A549 (cell line): Measurements from ENCODE around the gene ELP2.

ENCODE experiments used
- CEBPB ChIP-seq, 2 experiments: fragments of >200 bp in 1 of 2; sonication (Bioruptor Twin) in 1 of 2; formaldehyde crosslinking in 1 of 2; IDR thresholded peaks; 2 replicates each; pipeline ENCODE4 v1.6.1; 2012 to 2016
- FOSL2 ChIP-seq, 2 experiments: fragments of 450-650 bp in 1 of 2; fragments of >200 bp in 1 of 2; sonication (Bioruptor Twin) in 1 of 2; formaldehyde crosslinking; IDR thresholded peaks; 2 replicates each; pipeline versions ENCODE4 v1.5.0 to v1.6.1; 2016 to 2020; ENCODE audit warnings: mild to moderate bottlenecking in 1 of 2, moderate library complexity in 1 of 2
- HDAC2 ChIP-seq: fragments of 200-600 bp; sonication (generic); IDR thresholded peaks from 2 replicates; pipeline ENCODE4 v1.6.1; 2016
- MYC ChIP-seq: IDR thresholded peaks from 2 replicates; pipeline ENCODE4 v1.6.1; 2012; ENCODE audit warnings: mild to moderate bottlenecking, inconsistent platforms, low read length, improper control_type of control experiment, borderline replicate concordance
- POLR2A ChIP-seq: IDR thresholded peaks from 2 replicates; pipeline ENCODE4 v1.6.1; 2012; ENCODE audit warnings: mild to moderate bottlenecking, low read length
- RAD21 ChIP-seq, 2 experiments: fragments of >200 bp in 1 of 2; sonication (Bioruptor Twin) in 1 of 2; formaldehyde crosslinking in 1 of 2; IDR thresholded peaks in 1 of 2; conservative IDR thresholded peaks in 1 of 2; 2 replicates in 1 of 2; 3 replicates in 1 of 2; pipeline ENCODE4 v1.6.1; 2012 to 2018; ENCODE audit warnings: inconsistent platforms in 1 of 2
- SMC3 ChIP-seq: fragments of >200 bp; sonication (Bioruptor Twin); formaldehyde crosslinking; IDR thresholded peaks from 3 replicates; pipeline ENCODE4 v1.6.1; 2018; ENCODE audit warnings: inconsistent platforms
- TF ChIP-seq, protein P1 (sequence below): fragments of >200 bp; sonication (Bioruptor Twin); formaldehyde crosslinking; IDR thresholded peaks from 3 replicates; pipeline ENCODE4 v1.5.1; 2016
- TF ChIP-seq, protein P2 (sequence below): fragments of 450-650 bp; IDR thresholded peaks from 2 replicates; pipeline ENCODE4 v1.6.1; 2014; ENCODE audit warnings: antibody characterized with exemption
- TF ChIP-seq, protein P3 (sequence below): fragments of 250-450 bp; sonication (Bioruptor Pico); IDR thresholded peaks from 2 replicates; pipeline ENCODE4 v1.5.0; 2021; ENCODE audit warnings: mild to moderate bottlenecking, moderate library complexity, borderline replicate concordance
- TF ChIP-seq, protein P4 (sequence below): fragments of 200-600 bp; sonication (generic); IDR thresholded peaks from 2 replicates; pipeline ENCODE4 v1.6.1; 2016; ENCODE audit warnings: antibody characterized with exemption, mild to moderate bottlenecking, moderate library complexity

DNA sequence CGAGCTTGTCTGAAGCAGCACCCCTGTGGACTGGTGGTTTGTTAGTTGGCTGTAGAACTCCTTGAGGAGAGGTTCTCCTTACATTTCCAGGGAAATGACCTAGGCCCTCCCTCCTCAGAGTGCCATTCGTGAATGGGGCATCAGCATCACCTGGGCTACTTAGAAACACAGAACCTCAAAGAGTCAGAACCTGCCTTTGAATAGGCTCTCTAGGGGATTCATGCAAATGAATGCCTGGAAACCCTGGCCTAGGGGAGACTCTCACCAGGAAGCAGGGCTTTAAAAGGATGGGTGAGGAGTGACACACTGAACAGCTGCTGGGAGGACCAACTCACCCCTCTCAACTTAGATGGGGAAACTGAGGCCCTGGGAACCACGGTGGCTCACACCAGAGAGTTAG, 55.5 kb downstream of the ELP2 start:
- TF ChIP-seq, protein P1, sequence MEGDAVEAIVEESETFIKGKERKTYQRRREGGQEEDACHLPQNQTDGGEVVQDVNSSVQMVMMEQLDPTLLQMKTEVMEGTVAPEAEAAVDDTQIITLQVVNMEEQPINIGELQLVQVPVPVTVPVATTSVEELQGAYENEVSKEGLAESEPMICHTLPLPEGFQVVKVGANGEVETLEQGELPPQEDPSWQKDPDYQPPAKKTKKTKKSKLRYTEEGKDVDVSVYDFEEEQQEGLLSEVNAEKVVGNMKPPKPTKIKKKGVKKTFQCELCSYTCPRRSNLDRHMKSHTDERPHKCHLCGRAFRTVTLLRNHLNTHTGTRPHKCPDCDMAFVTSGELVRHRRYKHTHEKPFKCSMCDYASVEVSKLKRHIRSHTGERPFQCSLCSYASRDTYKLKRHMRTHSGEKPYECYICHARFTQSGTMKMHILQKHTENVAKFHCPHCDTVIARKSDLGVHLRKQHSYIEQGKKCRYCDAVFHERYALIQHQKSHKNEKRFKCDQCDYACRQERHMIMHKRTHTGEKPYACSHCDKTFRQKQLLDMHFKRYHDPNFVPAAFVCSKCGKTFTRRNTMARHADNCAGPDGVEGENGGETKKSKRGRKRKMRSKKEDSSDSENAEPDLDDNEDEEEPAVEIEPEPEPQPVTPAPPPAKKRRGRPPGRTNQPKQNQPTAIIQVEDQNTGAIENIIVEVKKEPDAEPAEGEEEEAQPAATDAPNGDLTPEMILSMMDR, result no peak
- TF ChIP-seq SMC3 (no peak), POLR2A (no peak), HDAC2 (no peak), RAD21 (conservative IDR thresholded peaks at IDR 0.05 in 1 of 2, IDR thresholded peaks at IDR 0.05 in 1 of 2) (no peak), MYC (no peak), CEBPB (IDR thresholded peaks at IDR 0.05) (no peak), FOSL2 (IDR thresholded peaks at IDR 0.05) (no peak), FOSL2 (CRISPR knock-in tag; IDR thresholded peaks at IDR 0.05) (no peak)
- TF ChIP-seq, protein P2, sequence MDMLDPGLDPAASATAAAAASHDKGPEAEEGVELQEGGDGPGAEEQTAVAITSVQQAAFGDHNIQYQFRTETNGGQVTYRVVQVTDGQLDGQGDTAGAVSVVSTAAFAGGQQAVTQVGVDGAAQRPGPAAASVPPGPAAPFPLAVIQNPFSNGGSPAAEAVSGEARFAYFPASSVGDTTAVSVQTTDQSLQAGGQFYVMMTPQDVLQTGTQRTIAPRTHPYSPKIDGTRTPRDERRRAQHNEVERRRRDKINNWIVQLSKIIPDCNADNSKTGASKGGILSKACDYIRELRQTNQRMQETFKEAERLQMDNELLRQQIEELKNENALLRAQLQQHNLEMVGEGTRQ, result no peak
- TF ChIP-seq, protein P3, sequence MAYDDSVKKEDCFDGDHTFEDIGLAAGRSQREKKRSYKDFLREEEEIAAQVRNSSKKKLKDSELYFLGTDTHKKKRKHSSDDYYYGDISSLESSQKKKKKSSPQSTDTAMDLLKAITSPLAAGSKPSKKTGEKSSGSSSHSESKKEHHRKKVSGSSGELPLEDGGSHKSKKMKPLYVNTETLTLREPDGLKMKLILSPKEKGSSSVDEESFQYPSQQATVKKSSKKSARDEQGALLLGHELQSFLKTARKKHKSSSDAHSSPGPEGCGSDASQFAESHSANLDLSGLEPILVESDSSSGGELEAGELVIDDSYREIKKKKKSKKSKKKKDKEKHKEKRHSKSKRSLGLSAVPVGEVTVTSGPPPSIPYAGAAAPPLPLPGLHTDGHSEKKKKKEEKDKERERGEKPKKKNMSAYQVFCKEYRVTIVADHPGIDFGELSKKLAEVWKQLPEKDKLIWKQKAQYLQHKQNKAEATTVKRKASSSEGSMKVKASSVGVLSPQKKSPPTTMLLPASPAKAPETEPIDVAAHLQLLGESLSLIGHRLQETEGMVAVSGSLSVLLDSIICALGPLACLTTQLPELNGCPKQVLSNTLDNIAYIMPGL (CRISPR knock-in tag), result no peak
- TF ChIP-seq, protein P4, sequence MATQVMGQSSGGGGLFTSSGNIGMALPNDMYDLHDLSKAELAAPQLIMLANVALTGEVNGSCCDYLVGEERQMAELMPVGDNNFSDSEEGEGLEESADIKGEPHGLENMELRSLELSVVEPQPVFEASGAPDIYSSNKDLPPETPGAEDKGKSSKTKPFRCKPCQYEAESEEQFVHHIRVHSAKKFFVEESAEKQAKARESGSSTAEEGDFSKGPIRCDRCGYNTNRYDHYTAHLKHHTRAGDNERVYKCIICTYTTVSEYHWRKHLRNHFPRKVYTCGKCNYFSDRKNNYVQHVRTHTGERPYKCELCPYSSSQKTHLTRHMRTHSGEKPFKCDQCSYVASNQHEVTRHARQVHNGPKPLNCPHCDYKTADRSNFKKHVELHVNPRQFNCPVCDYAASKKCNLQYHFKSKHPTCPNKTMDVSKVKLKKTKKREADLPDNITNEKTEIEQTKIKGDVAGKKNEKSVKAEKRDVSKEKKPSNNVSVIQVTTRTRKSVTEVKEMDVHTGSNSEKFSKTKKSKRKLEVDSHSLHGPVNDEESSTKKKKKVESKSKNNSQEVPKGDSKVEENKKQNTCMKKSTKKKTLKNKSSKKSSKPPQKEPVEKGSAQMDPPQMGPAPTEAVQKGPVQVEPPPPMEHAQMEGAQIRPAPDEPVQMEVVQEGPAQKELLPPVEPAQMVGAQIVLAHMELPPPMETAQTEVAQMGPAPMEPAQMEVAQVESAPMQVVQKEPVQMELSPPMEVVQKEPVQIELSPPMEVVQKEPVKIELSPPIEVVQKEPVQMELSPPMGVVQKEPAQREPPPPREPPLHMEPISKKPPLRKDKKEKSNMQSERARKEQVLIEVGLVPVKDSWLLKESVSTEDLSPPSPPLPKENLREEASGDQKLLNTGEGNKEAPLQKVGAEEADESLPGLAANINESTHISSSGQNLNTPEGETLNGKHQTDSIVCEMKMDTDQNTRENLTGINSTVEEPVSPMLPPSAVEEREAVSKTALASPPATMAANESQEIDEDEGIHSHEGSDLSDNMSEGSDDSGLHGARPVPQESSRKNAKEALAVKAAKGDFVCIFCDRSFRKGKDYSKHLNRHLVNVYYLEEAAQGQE, result no peak
